Peyer's patch (tissue), 4 donors: ENCODE measurements around the gene ZFP91.

Source experiments
- POLR2A ChIP-seq, 2 donors: fragments of 450-650 bp; IDR thresholded peaks; one replicate each; pipeline ENCODE4 v1.5.1; 2017; ENCODE audit warnings: antibody characterized with exemption in 2 of 2, mild to moderate bottlenecking in 2 of 2, moderate library complexity in 2 of 2
- TF ChIP-seq, protein P1 (sequence below), 6 experiments: fragments of 450-650 bp in 4 of 6; fragments of 200-600 bp in 2 of 6; sonication (generic) in 1 of 6; IDR thresholded peaks; one replicate each; pipeline ENCODE4 v1.5.1; 2017 to 2019; ENCODE audit warnings: antibody characterized with exemption in 6 of 6, mild to moderate bottlenecking in 3 of 6, moderate library complexity in 1 of 6

DNA sequence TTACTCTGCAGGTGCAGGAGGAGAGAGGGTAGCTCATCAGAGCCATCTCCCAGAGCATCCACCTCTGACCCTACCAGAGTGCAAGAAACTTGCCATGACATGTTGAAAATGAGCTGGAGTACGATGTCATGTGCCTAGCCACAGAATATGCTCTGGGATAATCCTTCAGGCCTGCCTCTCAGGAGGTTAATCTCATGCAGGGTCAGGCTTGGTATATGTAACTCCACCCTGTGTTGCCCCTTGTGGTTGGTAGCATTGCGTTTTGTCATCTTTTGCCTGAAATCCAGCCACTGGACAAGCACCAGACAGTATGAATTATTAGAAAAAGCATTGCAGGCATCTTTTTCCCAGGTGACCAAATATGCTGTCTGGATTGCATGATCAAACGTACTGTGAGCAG is 79.8 kb downstream of the ZFP91 start:
- no peak for TF ChIP-seq POLR2A (IDR thresholded peaks at IDR 0.05)
- TF ChIP-seq, protein P1, sequence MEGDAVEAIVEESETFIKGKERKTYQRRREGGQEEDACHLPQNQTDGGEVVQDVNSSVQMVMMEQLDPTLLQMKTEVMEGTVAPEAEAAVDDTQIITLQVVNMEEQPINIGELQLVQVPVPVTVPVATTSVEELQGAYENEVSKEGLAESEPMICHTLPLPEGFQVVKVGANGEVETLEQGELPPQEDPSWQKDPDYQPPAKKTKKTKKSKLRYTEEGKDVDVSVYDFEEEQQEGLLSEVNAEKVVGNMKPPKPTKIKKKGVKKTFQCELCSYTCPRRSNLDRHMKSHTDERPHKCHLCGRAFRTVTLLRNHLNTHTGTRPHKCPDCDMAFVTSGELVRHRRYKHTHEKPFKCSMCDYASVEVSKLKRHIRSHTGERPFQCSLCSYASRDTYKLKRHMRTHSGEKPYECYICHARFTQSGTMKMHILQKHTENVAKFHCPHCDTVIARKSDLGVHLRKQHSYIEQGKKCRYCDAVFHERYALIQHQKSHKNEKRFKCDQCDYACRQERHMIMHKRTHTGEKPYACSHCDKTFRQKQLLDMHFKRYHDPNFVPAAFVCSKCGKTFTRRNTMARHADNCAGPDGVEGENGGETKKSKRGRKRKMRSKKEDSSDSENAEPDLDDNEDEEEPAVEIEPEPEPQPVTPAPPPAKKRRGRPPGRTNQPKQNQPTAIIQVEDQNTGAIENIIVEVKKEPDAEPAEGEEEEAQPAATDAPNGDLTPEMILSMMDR (IDR thresholded peaks at IDR 0.05): no peak
